Activated T-cell treated with anti-CD3 and anti-CD28 coated beads, Interleukin-2, amount 50 U/mL, for 24 hours (primary cell): ENCODE measurements around the gene PPP1R36.
"Not testable (repeated sequence)": the region's sequence is repeated elsewhere in the genome, so short reads cannot be mapped to it uniquely, and the experiment has no call there.

Experiments used
- DNase-seq: peaks from one replicate; pipeline ENCODE4 v3.0.0-alpha.2; 2020
- H3K27ac Mint-ChIP-seq: 2 replicates; pipeline ENCODE4 v1.8.0; 2020; ENCODE audit warnings: mild to moderate bottlenecking, mixed read lengths
- H3K27me3 Mint-ChIP-seq: 2 replicates; pipeline ENCODE4 v1.8.0; 2020; ENCODE audit warnings: mixed read lengths
- H3K36me3 Mint-ChIP-seq: 2 replicates; pipeline ENCODE4 v1.8.0; 2020; ENCODE audit warnings: low read depth, mixed read lengths
- H3K4me1 Mint-ChIP-seq: 2 replicates; pipeline ENCODE4 v1.8.0; 2020; ENCODE audit warnings: low read depth, mixed read lengths
- H3K4me3 Mint-ChIP-seq: 2 replicates; pipeline ENCODE4 v1.8.0; 2020; ENCODE audit warnings: mild to moderate bottlenecking, moderate library complexity, mixed read lengths
- H3K9me3 Mint-ChIP-seq: 2 replicates; pipeline ENCODE4 v1.8.0; 2020; ENCODE audit warnings: mixed read lengths

The PPP1R36 gene

GRCh38 chr14:64604881-64605280 is 55.1 kb downstream of the PPP1R36 start:
- DNase-seq: no peak
- H3K4me1 Mint-ChIP-seq: peaks cover 1% of the 10 kb centered on the region
- H3K4me3 Mint-ChIP-seq: no peak overlapping the region
- H3K9me3 Mint-ChIP-seq: no peaks in the 10 kb centered on the region
- no peak overlapping the region for H3K27ac Mint-ChIP-seq
- peaks cover 16% of the 10 kb centered on the region for H3K27me3 Mint-ChIP-seq
- H3K36me3 Mint-ChIP-seq: no peaks in the 10 kb centered on the region

GRCh38 chr14:64605926-64606685 is 56.3 kb downstream of the PPP1R36 start:
- no peak for DNase-seq

GRCh38 chr14:64610049-64610746 is 60.4 kb downstream of the PPP1R36 start:
- Mint-ChIP-seq H3K27ac (no peak overlapping the region), H3K4me3 (no peak overlapping the region), H3K4me1 (peaks cover 4% of the 10 kb centered on the region), H3K36me3 (no peaks in the 10 kb centered on the region), H3K9me3 (no peaks in the 10 kb centered on the region), H3K27me3 (peaks cover 5% of the 10 kb centered on the region)
- DNase-seq: no peak

More at GRCh38 chr14:64605926-64606685, 56.3 kb downstream of the PPP1R36 start:
- Mint-ChIP-seq H3K9me3 (no peaks in the 10 kb centered on the region), H3K27me3 (peaks cover 11% of the 10 kb centered on the region), H3K27ac (no peak overlapping the region), H3K36me3 (no peaks in the 10 kb centered on the region), H3K4me3 (no peak overlapping the region), H3K4me1 (peaks cover 4% of the 10 kb centered on the region)

- Mint-ChIP-seq H3K9me3 (no peaks in the 10 kb centered on the region), H3K36me3 (no peaks in the 10 kb centered on the region), H3K4me1 (peaks cover 4% of the 10 kb centered on the region)
Observed at GRCh38 chr14:64611358-64612020, 61.7 kb downstream of the PPP1R36 start.

GRCh38 chr14:64612021-64612380 is 62.2 kb downstream of the PPP1R36 start:
- no peaks in the 10 kb centered on the region for H3K9me3 Mint-ChIP-seq
- no peak for DNase-seq
- no peak overlapping the region for H3K4me3 Mint-ChIP-seq
- H3K27ac Mint-ChIP-seq: no peak overlapping the region
- H3K4me1 Mint-ChIP-seq: peaks cover 4% of the 10 kb centered on the region
- no peaks in the 10 kb centered on the region for H3K36me3 Mint-ChIP-seq
- H3K27me3 Mint-ChIP-seq: no peaks in the 10 kb centered on the region

More at GRCh38 chr14:64611358-64612020, 61.7 kb downstream of the PPP1R36 start:
- no peak for DNase-seq
- H3K27ac Mint-ChIP-seq: no peak overlapping the region
- H3K4me3 Mint-ChIP-seq: no peak overlapping the region
- H3K27me3 Mint-ChIP-seq: peaks cover 3% of the 10 kb centered on the region

GRCh38 chr14:64612971-64613666 is 63.4 kb downstream of the PPP1R36 start:
- no peaks in the 10 kb centered on the region for H3K9me3 Mint-ChIP-seq
- H3K27me3 Mint-ChIP-seq: peaks cover 2% of the 10 kb centered on the region
- no peak overlapping the region for H3K27ac Mint-ChIP-seq
- no peak for DNase-seq
- no peaks in the 10 kb centered on the region for H3K36me3 Mint-ChIP-seq
- peaks cover 4% of the 10 kb centered on the region for H3K4me1 Mint-ChIP-seq
- no peak overlapping the region for H3K4me3 Mint-ChIP-seq

GRCh38 chr14:64614166-64614565 is 64.4 kb downstream of the PPP1R36 start:
- Mint-ChIP-seq H3K27ac (no peak overlapping the region), H3K27me3 (peaks cover 2% of the 10 kb centered on the region), H3K4me1 (peaks cover 4% of the 10 kb centered on the region), H3K4me3 (no peak overlapping the region), H3K36me3 (no peaks in the 10 kb centered on the region), H3K9me3 (no peaks in the 10 kb centered on the region)
- DNase-seq: no peak

- no peak for DNase-seq
- Mint-ChIP-seq H3K4me1 (peaks cover 3% of the 10 kb centered on the region), H3K36me3 (no peaks in the 10 kb centered on the region), H3K27ac (no peak overlapping the region), H3K9me3 (no peaks in the 10 kb centered on the region), H3K27me3 (peaks cover 2% of the 10 kb centered on the region), H3K4me3 (no peak overlapping the region)
Observed at GRCh38 chr14:64614805-64615391, 65.1 kb downstream of the PPP1R36 start.

- not testable (repeated sequence) for H3K4me3 Mint-ChIP-seq, H3K27ac Mint-ChIP-seq, H3K27me3 Mint-ChIP-seq, H3K4me1 Mint-ChIP-seq, H3K9me3 Mint-ChIP-seq, H3K36me3 Mint-ChIP-seq, DNase-seq
Observed at GRCh38 chr14:64617872-64618408, 68.2 kb downstream of the PPP1R36 start.

GRCh38 chr14:64620910-64621309 is 71.1 kb downstream of the PPP1R36 start:
- Mint-ChIP-seq H3K9me3 (no peaks in the 10 kb centered on the region), H3K36me3 (no peaks in the 10 kb centered on the region), H3K4me1 (peaks cover 4% of the 10 kb centered on the region), H3K27me3 (peaks cover 2% of the 10 kb centered on the region), H3K4me3 (no peak overlapping the region), H3K27ac (no peak overlapping the region)
- DNase-seq: no peak

GRCh38 chr14:64623554-64624165 is 73.9 kb downstream of the PPP1R36 start:
- H3K4me1 Mint-ChIP-seq: peaks cover 4% of the 10 kb centered on the region
- H3K27ac Mint-ChIP-seq: no peak overlapping the region
- no peaks in the 10 kb centered on the region for H3K9me3 Mint-ChIP-seq
- H3K4me3 Mint-ChIP-seq: no peak overlapping the region
- H3K27me3 Mint-ChIP-seq: no peaks in the 10 kb centered on the region
- H3K36me3 Mint-ChIP-seq: no peaks in the 10 kb centered on the region
- no peak for DNase-seq

GRCh38 chr14:64625386-64626232 is 75.8 kb downstream of the PPP1R36 start:
- DNase-seq: no peak
- Mint-ChIP-seq H3K27ac (no peak overlapping the region), H3K4me1 (peaks cover 4% of the 10 kb centered on the region), H3K36me3 (no peaks in the 10 kb centered on the region), H3K4me3 (no peak overlapping the region), H3K9me3 (no peaks in the 10 kb centered on the region), H3K27me3 (no peaks in the 10 kb centered on the region)

GRCh38 chr14:64628940-64629408 is 79.2 kb downstream of the PPP1R36 start:
- no peaks in the 10 kb centered on the region for H3K9me3 Mint-ChIP-seq
- no peaks in the 10 kb centered on the region for H3K27me3 Mint-ChIP-seq
- H3K36me3 Mint-ChIP-seq: no peaks in the 10 kb centered on the region
- H3K4me1 Mint-ChIP-seq: no peaks in the 10 kb centered on the region
- no peak overlapping the region for H3K4me3 Mint-ChIP-seq
- H3K27ac Mint-ChIP-seq: no peak overlapping the region
- no peak for DNase-seq
